Ramos (cell line): ENCODE results near the gene OSBPL8.

Source experiments
- in situ Hi-C: fragments of 300-500 bp; cut with MboI; formaldehyde crosslinking; loops from one replicate; pipeline ENCODE4 v1.14.3; 2022; ENCODE audit warnings: low sequenced_read_pairs; ENCODE audit not compliant: unreplicated experiment

OSBPL8 gene

GRCh38 chr12:76560086-76560491 lies 518 bp upstream of the OSBPL8 start:
- in situ Hi-C loops, result loop anchor here (25.0 kb wide), 1 partner anchor 498 kb away; no protein-coding TSS in a partner anchor

DNA sequence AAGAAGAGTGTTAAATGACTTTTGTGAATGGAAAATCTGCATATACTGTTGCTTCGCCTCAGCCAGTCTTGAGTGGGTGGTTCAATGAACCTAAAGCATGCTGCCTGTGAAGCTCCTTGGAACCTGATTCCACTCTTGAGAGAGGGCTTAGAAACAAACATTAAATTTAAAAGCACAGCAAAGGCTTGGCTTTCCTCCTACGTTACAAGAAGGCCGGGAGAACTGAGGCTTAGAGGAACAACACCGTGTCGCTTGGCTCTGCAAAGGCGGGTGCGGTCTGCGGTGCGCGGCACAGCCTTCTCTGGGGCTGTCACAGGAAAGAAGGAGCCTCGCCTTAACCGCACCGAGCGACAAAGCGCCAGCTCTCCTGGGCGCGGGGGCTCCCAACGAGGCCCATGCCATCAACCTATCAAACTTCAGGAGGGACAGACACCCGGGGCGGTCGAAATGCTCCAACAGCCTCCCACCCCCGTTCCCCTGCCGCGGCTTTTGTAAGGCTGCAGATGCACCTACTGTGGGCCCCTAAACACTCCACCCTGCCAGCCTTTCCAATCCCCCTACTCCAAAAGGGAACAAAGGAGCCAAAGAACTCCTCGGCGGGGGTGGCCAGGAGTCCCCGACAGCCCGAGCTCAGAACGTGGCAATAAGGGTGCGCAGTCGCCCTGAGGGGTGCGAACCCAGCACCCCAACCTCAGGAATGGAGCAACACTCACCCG lies 729 bp downstream of the OSBPL8 start:
- in situ Hi-C loops, result loop anchor here (25.0 kb wide), 1 partner anchor 497 kb away; no protein-coding TSS in a partner anchor

GRCh38 chr12:76556368-76556767 lies 3.2 kb downstream of the OSBPL8 start:
- in situ Hi-C loops, result loop anchor here (25.0 kb wide), 1 partner anchor 494 kb away; no protein-coding TSS in a partner anchor

- in situ Hi-C loops, result loop anchor here (25.0 kb wide), 1 partner anchor 493 kb away; no protein-coding TSS in a partner anchor
These were observed 3.8 kb downstream of the OSBPL8 start for GRCh38 chr12:76555797-76556196.

- in situ Hi-C loops, result loop anchor here (25.0 kb wide), 1 partner anchor 493 kb away; no protein-coding TSS in a partner anchor
These were observed 4.3 kb downstream of the OSBPL8 start for GRCh38 chr12:76555231-76555767.

DNA sequence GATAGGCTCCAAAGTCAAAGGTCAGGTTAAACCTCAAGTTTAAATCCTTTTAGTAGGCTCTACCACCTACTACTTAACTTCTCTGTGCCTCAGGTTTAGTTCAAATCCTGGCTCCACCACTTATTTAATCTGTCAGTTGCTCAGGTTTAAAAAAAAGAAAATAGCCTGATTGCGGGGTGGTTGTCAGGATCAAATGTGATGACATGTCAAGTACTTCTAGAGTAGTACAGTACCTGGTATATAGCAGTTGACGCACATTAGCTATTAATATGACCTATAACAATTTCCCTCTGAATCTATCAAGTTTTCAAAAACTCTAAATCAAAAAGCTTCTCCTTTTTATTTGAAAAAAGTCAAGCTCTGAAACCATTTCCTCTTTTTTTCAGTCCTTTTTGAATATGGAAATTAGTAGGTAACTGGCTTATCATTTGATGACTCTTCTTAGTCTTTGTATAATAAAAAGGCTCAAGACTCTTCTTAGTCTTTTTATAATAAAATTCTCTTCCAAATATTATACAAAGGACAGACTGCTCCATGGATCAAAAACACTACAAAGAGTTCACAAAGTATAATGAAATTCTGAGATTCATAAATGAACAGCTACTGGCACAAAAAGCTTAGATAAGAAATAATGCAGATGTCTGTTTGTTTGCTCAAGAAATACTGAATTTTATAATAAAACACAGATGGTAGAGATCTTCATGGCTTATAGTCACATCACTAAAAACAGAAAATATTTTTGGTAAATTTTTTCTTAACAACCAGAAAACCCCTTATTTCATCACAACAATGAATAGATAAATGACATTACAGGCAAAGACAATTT lies 5.0 kb downstream of the OSBPL8 start:
- in situ Hi-C loops, result loop anchor here (25.0 kb wide), 1 partner anchor 492 kb away; no protein-coding TSS in a partner anchor

- in situ Hi-C loops, result loop anchor here (25.0 kb wide), 1 partner anchor 490 kb away; no protein-coding TSS in a partner anchor
These were observed 7.1 kb downstream of the OSBPL8 start for GRCh38 chr12:76552343-76552938.

- in situ Hi-C loops, result loop anchor here (25.0 kb wide), 1 partner anchor 489 kb away; no protein-coding TSS in a partner anchor
These were observed 8.1 kb downstream of the OSBPL8 start for GRCh38 chr12:76551482-76551888.

DNA sequence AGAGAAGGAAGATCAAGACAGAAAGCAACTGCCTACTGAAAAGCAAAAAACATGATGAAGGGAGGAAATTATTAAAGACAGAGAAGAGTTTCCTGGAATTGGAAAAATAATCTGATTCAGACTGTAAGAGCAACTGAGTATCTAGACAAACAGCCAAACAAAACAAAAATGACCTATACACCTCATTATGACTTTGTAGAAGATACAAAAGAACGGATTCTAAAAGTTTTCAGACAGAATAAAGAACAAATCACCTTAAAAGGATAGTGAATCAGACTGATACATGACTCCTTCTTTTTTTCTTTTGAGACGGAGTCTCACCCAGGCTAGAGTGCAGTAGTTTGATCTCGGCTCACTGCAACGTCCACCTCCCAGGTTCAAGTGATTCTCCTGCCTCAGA lies 10.4 kb downstream of the OSBPL8 start:
- in situ Hi-C loops, result no loop called here

DNA sequence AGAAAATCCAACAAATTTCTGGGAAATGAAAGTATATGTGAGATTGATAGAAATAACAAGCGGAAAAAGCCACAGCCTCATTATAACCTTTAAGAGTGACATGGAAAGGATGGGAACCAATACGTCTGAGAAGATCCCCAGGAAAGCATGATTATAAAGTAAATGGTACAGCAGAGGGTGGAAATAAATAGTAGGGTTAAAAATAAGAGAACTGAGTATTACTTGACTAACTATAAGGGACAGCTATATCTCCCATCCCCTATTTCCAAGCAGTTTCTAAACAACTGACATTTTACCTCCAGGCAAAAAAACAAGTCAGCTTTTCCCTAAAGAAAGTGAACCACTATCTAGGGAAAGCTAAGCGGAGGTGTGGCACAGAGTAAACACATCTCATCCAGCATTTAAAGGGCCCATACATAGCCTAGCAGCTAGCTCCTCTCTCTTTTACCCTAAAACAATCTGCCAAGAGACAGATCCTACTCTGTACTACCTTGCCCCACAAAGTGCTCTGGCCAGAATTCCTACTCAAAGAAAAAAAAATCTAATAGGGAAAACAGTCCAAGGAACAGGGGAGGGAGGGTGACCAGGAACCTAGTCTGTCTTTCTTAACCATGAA lies 11.2 kb downstream of the OSBPL8 start:
- in situ Hi-C loops, result no loop called here

- in situ Hi-C loops, result no loop called here
These were observed 12.0 kb downstream of the OSBPL8 start for GRCh38 chr12:76547526-76547925.

DNA sequence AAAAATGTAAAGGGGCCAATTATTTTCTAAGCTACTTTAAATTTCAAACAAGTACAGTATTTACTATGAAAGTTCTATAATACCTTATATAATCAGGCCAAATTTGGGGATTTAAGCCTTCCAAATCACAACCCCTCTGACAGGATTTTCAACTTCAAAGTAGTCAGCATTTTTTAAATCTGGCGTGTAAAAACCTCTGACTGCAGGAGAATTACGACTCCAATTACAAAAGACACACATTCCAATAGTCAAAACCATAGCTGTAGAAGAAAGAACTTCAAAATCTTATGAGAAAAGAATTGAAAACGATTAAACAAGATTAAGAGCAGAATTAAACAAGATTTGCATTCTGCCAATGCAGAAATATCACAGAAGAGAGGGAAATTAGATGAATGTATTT lies 12.7 kb downstream of the OSBPL8 start:
- in situ Hi-C loops, result no loop called here

- in situ Hi-C loops, result no loop called here
These were observed 14.1 kb downstream of the OSBPL8 start for GRCh38 chr12:76545486-76545885.

GRCh38 chr12:76544601-76545261 lies 14.8 kb downstream of the OSBPL8 start:
- in situ Hi-C loops, result no loop called here

GRCh38 chr12:76543813-76544347 lies 15.7 kb downstream of the OSBPL8 start:
- in situ Hi-C loops, result no loop called here

DNA sequence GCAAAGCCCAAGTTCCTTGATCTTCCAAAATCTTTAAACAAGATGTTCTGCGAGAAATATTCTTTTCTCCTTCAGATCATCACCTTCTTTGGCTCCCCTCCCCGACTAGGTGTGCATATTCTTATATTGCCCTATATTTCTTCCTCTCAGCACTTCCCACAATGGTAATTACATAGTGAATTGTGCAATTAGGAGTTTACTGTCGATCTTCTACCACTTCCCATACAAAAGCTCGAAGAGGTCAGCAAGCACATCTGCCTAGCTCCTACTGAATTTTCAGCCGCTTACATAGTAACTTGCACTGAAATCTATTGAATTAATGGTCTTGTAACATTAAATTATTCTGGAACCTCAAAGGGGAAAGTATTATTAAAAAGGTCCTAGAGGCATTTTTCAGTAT lies 16.7 kb downstream of the OSBPL8 start:
- in situ Hi-C loops, result no loop called here

GRCh38 chr12:76539727-76540126 lies 19.8 kb downstream of the OSBPL8 start:
- in situ Hi-C loops, result no loop called here

DNA sequence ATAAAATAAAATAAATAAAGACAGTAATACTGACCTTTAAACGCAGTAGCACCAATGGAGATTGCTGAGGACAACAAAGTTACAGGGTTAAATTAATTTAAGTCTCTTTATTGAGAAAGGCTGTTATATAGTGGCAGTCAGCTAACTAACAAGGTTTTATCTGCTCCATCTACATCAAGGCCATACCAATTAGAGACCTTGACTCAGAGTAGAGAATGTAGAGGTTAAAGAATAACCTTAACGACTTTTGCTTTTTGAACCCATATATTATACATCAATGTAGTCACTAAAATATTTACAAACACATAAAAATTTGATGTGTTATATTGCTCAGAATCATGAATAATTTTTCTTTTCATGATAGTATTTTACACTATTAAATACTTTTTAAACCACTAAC lies 21.6 kb downstream of the OSBPL8 start:
- in situ Hi-C loops, result no loop called here

GRCh38 chr12:76536546-76536945 lies 23.0 kb downstream of the OSBPL8 start:
- in situ Hi-C loops, result no loop called here
